Smooth muscle cell (in vitro differentiated cells): ENCODE data around the gene MUC5B. TPM values are rescaled to one million over a fixed set of nuclear protein-coding genes. Genes with fewer than 3 reads are reported as not detected.
"Not testable (repeated sequence)": the region's sequence is repeated elsewhere in the genome, so short reads cannot be mapped to it uniquely, and the experiment has no call there.

Source experiments
- DNase-seq: peaks from one replicate; lab custom pipeline; 2025; ENCODE audit not compliant: unreplicated experiment; lab: John Stamatoyannopoulos, UW
- H2AFZ ChIP-seq: fragments of 200-600 bp; sonication (generic); 2 replicates; pipeline ENCODE4 v1.6.0; 2016; ENCODE audit warnings: antibody characterized with exemption, low read depth, mild to moderate bottlenecking
- H3F3A ChIP-seq: fragments of 200-600 bp; sonication (generic); 2 replicates; pipeline ENCODE4 v1.6.0; 2017; ENCODE audit warnings: antibody characterized with exemption, low read depth
- H3K27ac ChIP-seq: fragments of 200-600 bp; sonication (generic); 2 replicates; pipeline ENCODE4 v1.5.1; 2016; ENCODE audit warnings: low read depth, mild to moderate bottlenecking
- H3K27me3 ChIP-seq: fragments of 200-600 bp; sonication (generic); 2 replicates; pipeline ENCODE4 v1.6.1; 2016; ENCODE audit warnings: low read depth, mild to moderate bottlenecking
- H3K36me3 ChIP-seq: fragments of 200-600 bp; sonication (generic); 2 replicates; pipeline ENCODE4 v1.5.1; 2016; ENCODE audit warnings: low read depth
- H3K4me1 ChIP-seq: fragments of 200-600 bp; sonication (generic); 2 replicates; pipeline ENCODE4 v1.5.1; 2016; ENCODE audit warnings: low read depth
- H3K4me2 ChIP-seq: fragments of 200-600 bp; sonication (generic); 2 replicates; pipeline ENCODE4 v1.6.0; 2016; ENCODE audit warnings: mild to moderate bottlenecking
- H3K4me3 ChIP-seq: fragments of 200-600 bp; sonication (generic); 2 replicates; pipeline ENCODE4 v1.5.1; 2016; ENCODE audit warnings: mild to moderate bottlenecking
- H3K79me2 ChIP-seq: fragments of 200-600 bp; sonication (generic); 2 replicates; pipeline ENCODE4 v1.6.0; 2016; ENCODE audit warnings: low read depth, mild to moderate bottlenecking
- H3K9ac ChIP-seq: fragments of 200-600 bp; sonication (generic); 2 replicates; pipeline ENCODE4 v1.6.0; 2016; ENCODE audit warnings: low read depth
- H3K9me3 ChIP-seq: fragments of 200-600 bp; sonication (generic); replicated peaks from 2 replicates; pipeline ENCODE4 v1.5.1; 2016; ENCODE audit warnings: low read depth
- H4K20me1 ChIP-seq: fragments of 200-600 bp; sonication (generic); 2 replicates; pipeline ENCODE4 v1.6.0; 2016; ENCODE audit warnings: low read depth
- WGBS: methylation state at CpG from one replicate; pipeline ENCODE4 v1.1.7; 2016; ENCODE audit warnings: low lambda C conversion rate; 5-methylcytosine and 5-hydroxymethylcytosine counted together
- polyA plus RNA-seq: library from polyadenylated mRNA; unstranded; fragments of >200 nt; fragmentation: Nextera tagmentation; extraction: Ambion mirVana; gene quantifications from 2 replicates; pipeline ENCODE4 v1.2.1, GENCODE V29; 2016
- total RNA-seq: library from RNA; depleted of rRNA; stranded (reverse); fragments of >200 nt; gene quantifications from 2 replicates; pipeline ENCODE4 v1.2.3, GENCODE V29; 2014
- TF ChIP-seq, protein P1 (sequence below): fragments of 200-600 bp; sonication (generic); IDR thresholded peaks from 2 replicates; pipeline ENCODE4 v1.5.1; 2017; ENCODE audit warnings: borderline replicate concordance, mild to moderate bottlenecking, antibody characterized with exemption; ENCODE audit not compliant: insufficient read depth, poor library complexity, severe bottlenecking

Gene MUC5B
- total and polyA plus RNA-seq, 2 experiments from 2014 or later: not detected

DNA sequence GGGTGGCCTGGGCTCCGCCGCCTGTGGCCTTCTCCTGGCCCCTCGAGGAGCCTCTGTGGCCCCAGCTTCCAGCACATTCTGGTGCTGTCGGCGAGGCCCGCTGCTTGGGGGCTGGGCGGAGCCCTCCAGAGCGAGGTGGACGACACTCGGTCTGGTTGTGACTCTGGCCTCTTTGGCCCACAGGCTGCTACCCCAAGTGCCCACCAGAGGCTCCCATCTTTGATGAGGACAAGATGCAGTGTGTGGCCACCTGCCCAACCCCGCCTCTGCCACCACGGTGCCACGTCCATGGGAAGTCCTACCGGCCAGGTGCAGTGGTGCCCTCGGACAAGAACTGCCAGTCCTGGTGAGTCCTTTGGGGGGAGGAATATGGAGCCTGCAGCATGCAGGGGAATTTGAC is 42.7 kb upstream of the MUC5B start:
- DNase-seq: no peak
- Histone ChIP-seq H4K20me1 (no peaks in the 10 kb centered on the region), H3K36me3 (no peaks in the 10 kb centered on the region), H3K4me2 (no peak overlapping the region), H3K27me3 (no peaks in the 10 kb centered on the region), H3K9me3 (no peaks in the 10 kb centered on the region), H3K9ac (no peak overlapping the region), H2AFZ (no peak overlapping the region), H3K27ac (no peak overlapping the region), H3K79me2 (no peaks in the 10 kb centered on the region), H3F3A (no peaks in the 10 kb centered on the region), H3K4me1 (no peaks in the 10 kb centered on the region), H3K4me3 (no peak overlapping the region)
- 88% methylated on average over 15 of the region's 15 CpGs for WGBS
- TF ChIP-seq, protein P1, sequence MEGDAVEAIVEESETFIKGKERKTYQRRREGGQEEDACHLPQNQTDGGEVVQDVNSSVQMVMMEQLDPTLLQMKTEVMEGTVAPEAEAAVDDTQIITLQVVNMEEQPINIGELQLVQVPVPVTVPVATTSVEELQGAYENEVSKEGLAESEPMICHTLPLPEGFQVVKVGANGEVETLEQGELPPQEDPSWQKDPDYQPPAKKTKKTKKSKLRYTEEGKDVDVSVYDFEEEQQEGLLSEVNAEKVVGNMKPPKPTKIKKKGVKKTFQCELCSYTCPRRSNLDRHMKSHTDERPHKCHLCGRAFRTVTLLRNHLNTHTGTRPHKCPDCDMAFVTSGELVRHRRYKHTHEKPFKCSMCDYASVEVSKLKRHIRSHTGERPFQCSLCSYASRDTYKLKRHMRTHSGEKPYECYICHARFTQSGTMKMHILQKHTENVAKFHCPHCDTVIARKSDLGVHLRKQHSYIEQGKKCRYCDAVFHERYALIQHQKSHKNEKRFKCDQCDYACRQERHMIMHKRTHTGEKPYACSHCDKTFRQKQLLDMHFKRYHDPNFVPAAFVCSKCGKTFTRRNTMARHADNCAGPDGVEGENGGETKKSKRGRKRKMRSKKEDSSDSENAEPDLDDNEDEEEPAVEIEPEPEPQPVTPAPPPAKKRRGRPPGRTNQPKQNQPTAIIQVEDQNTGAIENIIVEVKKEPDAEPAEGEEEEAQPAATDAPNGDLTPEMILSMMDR: no peak

- TF ChIP-seq, protein P1: no peak
- Histone ChIP-seq H4K20me1 (no peaks in the 10 kb centered on the region), H3K27me3 (no peaks in the 10 kb centered on the region), H3K79me2 (no peaks in the 10 kb centered on the region), H3K4me1 (no peaks in the 10 kb centered on the region), H3K36me3 (no peaks in the 10 kb centered on the region), H3K27ac (no peak overlapping the region), H3K4me3 (no peak overlapping the region), H2AFZ (no peak overlapping the region), H3K9ac (no peak overlapping the region), H3K4me2 (no peak overlapping the region), H3K9me3 (no peaks in the 10 kb centered on the region), H3F3A (no peaks in the 10 kb centered on the region)
- 93% methylated on average over 25 of the region's 29 CpGs for WGBS
- no peak for DNase-seq
Measured at GRCh38 chr11:1180947-1181391, 41.9 kb upstream of the MUC5B start.

GRCh38 chr11:1181420-1181819 is 41.4 kb upstream of the MUC5B start:
- TF ChIP-seq, protein P1: no peak
- Histone ChIP-seq H2AFZ (no peak overlapping the region), H3K27ac (no peak overlapping the region), H3F3A (no peaks in the 10 kb centered on the region), H3K9ac (no peak overlapping the region), H3K36me3 (no peaks in the 10 kb centered on the region), H3K9me3 (no peaks in the 10 kb centered on the region), H3K4me2 (no peak overlapping the region), H3K27me3 (no peaks in the 10 kb centered on the region), H3K4me1 (no peaks in the 10 kb centered on the region), H4K20me1 (no peaks in the 10 kb centered on the region), H3K79me2 (no peaks in the 10 kb centered on the region), H3K4me3 (no peak overlapping the region)
- WGBS: 87% methylated on average over 10 of the region's 10 CpGs
- no peak for DNase-seq

- no peaks in the 10 kb centered on the region for H3K79me2 ChIP-seq
- no peak overlapping the region for H2AFZ ChIP-seq
- TF ChIP-seq, protein P1: no peak
- WGBS: 93% methylated on average over 40 of the region's 41 CpGs
- no peak overlapping the region for H3K27ac ChIP-seq
- H3K4me2 ChIP-seq: no peak overlapping the region
- H3K4me1 ChIP-seq: no peaks in the 10 kb centered on the region
- no peaks in the 10 kb centered on the region for H3K9me3 ChIP-seq
- H4K20me1 ChIP-seq: no peaks in the 10 kb centered on the region
- H3K27me3 ChIP-seq: no peaks in the 10 kb centered on the region
- no peak overlapping the region for H3K4me3 ChIP-seq
- no peaks in the 10 kb centered on the region for H3F3A ChIP-seq
- no peaks in the 10 kb centered on the region for H3K36me3 ChIP-seq
- H3K9ac ChIP-seq: no peak overlapping the region
- DNase-seq: no peak
Measured at GRCh38 chr11:1181853-1182535, 40.9 kb upstream of the MUC5B start.

DNA sequence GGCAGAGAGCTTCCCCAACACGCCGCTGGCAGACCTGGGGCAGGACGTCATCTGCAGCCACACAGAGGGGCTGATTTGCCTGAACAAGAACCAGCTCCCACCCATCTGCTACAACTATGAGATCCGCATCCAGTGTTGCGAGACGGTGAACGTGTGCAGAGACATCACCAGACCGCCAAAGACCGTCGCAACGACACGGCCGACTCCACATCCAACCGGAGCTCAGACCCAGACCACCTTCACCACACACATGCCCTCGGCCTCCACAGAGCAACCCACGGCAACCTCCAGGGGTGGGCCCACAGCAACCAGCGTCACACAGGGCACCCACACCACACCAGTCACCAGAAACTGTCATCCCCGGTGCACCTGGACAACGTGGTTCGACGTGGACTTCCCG is 38.7 kb upstream of the MUC5B start:
- H3K9ac ChIP-seq, H4K20me1 ChIP-seq, H3K4me1 ChIP-seq, H3K9me3 ChIP-seq, DNase-seq, H3K4me3 ChIP-seq, H2AFZ ChIP-seq, H3K27ac ChIP-seq, H3K79me2 ChIP-seq, H3K36me3 ChIP-seq, H3K4me2 ChIP-seq, H3K27me3 ChIP-seq, H3F3A ChIP-seq: not testable (repeated sequence)
- WGBS: 98% methylated on average over 14 of the region's 22 CpGs
